H1 (cell line): Measurements from ENCODE around the gene TRAK1. TPM values are rescaled to one million over a fixed set of nuclear protein-coding genes. Genes with fewer than 3 reads are reported as not detected.

Source experiments
- ASH2L ChIP-seq: fragments of 200-600, 300-600 bp; sonication (generic); IDR thresholded peaks from one replicate; pipeline ENCODE4 v1.7.1; 2017; ENCODE audit warnings: low read length
- BACH1 ChIP-seq: IDR thresholded peaks from 2 replicates; pipeline ENCODE4 v1.6.1; 2012; ENCODE audit warnings: low read length, improper control_type of control experiment
- CBX5 ChIP-seq: fragments of 300-800, 300-1000 bp; sonication (generic); IDR thresholded peaks from 2 replicates; pipeline ENCODE4 v1.7.1; 2016; ENCODE audit warnings: antibody characterized with exemption, low read length, low read depth
- CHD7 ChIP-seq: fragments of 300-600 bp; sonication (generic); IDR thresholded peaks from 2 replicates; pipeline ENCODE4 v1.7.1; 2012; ENCODE audit warnings: low read length, moderate library complexity, mild to moderate bottlenecking, inconsistent platforms; ENCODE audit not compliant: insufficient replicate concordance
- GTF2F1 ChIP-seq: IDR thresholded peaks from 2 replicates; pipeline ENCODE4 v1.6.1; 2012; ENCODE audit warnings: low read depth, low read length, improper control_type of control experiment, borderline replicate concordance
- polyA plus RNA-seq, 7 experiments: library from polyadenylated mRNA; depleted of rRNA in 3 of 7; stranded (reverse) in 5 of 7; unstranded in 2 of 7; fragments of >200 nt in 5 of 7; fragments of 200-250 nt in 2 of 7; gene quantifications; 1 replicate in 5 of 7; 2 replicates in 1 of 7; 4 replicates in 1 of 7; pipeline versions ENCODE4 v1.2.1 to v1.2.3, GENCODE V29; 2011 to 2013; ENCODE audit warnings: missing spikeins in 2 of 7, mixed read lengths in 2 of 7
- total RNA-seq: library from RNA; stranded (reverse); fragmentation: NEBNext Ultra II Directional; extraction: Animal tissue kit (Norgen Biotek cat#: 25700); gene quantifications from 2 replicates; pipeline ENCODE4 v1.2.1, GENCODE V29; 2021

Gene TRAK1
- total and polyA plus RNA-seq, 2 of the 8 experiments (the other 6 are each of a cell fraction or from before 2014, with no cell fraction given): 21.3 to 32.7 TPM

- no peak for TF ChIP-seq CHD7
- TF ChIP-seq CBX5: no peak
- TF ChIP-seq BACH1: no peak
- TF ChIP-seq GTF2F1: no peak
- no peak for TF ChIP-seq ASH2L
Measured at GRCh38 chr3:42177068-42177800, 86.1 kb downstream of the TRAK1 start (continued).
